NCI-H82 treated with DMSO at 0.1 percent for 48 hours (cell line): ENCODE measurements around the gene ARHGAP26.

ENCODE experiments used
- DNase-seq: peaks from one replicate; lab custom pipeline; 2025; ENCODE audit not compliant: unreplicated experiment; lab: John Stamatoyannopoulos, UW

The ARHGAP26 gene

DNA sequence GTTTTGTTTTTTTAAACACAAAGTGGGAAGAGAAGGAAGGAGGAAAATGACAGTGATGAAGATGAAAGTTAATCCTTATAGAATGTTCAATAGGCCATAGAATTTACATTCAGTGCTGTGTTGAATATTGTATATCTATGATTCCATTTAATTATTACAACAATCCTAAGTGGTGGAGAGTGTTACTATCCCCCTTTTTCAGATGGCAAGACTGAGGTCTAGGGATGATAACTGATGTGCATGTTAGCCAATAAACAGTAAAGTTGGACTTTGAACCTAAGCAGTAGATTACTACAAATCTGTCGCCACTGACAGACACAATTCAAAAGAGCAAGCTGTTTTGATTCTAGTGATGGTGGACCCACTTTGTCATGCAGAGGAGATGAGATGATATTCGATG is 237.9 kb downstream of the ARHGAP26 start:
- no peak for DNase-seq

DNA sequence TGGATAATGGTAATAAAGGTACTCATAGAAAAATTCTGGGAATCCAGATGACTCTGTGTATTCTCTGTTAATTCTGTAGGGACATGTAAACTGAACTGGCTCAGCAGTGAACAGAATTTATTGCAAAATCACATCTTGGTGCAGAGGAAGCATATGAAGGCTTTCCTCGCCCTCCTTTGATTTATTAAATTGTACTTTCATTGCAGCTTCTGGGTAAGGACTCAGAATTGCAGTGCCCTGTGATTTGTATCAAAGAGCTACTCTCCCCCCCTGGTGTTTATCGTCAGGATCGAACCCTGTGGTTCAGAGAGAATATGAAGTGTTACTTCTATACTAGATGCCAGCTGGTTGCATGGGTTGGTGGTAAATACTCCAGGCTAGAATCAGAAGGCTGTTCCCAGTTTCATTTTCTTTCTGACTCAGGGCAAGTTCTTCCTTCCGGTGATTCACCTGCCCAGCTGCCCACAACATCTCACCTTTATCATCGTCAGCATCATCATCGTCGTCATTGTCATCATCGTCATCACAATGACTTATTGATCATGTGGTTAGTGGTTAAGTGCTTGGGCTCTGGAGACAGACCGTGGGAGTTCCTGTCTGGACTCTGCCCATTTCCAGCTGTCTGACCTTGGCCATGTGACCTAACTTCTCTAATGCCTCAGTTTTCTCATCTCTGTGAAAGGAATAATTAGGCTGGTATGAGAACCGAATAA is 238.8 kb downstream of the ARHGAP26 start:
- DNase-seq: no peak

DNA sequence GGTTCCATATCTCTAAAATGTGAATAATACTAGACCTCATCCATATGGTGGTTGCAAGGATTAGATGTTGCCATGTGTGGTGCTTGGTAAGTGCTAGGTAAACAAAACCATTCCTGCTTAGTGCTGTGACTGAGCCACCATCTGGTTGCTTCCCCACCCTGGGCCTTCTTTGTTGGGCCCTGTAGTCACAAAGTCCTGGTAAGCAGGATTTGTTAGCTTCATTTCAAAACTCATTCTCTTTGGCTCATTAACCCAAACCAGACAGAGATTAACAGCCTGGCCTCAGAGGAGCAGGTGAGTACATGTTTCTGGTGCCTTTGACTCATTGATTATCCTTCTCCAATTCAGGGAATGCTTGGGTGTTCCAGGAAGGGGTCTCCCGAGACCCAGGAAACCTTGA is 240.2 kb downstream of the ARHGAP26 start:
- peak; percentile 92 for DNase-seq

DNA sequence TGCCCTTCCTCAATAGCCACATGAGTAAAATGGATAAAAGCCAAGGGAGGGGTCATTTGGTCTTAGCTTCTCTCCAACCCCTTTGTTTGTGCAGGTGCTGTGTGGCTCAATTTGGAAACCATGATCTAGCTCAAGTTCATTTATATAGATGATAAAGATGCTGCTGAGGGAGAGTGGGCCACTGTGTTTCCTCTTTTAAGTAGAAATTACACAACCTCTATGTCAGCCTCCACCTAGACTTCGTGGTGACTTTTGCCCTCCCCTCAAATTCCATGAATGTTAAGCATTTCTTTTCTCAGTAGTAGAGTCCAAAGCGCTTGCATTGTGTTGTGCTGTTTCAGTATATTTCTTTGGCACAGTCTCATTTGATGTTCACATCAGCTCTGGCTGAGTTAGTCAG is 241.4 kb downstream of the ARHGAP26 start:
- DNase-seq: no peak

DNA sequence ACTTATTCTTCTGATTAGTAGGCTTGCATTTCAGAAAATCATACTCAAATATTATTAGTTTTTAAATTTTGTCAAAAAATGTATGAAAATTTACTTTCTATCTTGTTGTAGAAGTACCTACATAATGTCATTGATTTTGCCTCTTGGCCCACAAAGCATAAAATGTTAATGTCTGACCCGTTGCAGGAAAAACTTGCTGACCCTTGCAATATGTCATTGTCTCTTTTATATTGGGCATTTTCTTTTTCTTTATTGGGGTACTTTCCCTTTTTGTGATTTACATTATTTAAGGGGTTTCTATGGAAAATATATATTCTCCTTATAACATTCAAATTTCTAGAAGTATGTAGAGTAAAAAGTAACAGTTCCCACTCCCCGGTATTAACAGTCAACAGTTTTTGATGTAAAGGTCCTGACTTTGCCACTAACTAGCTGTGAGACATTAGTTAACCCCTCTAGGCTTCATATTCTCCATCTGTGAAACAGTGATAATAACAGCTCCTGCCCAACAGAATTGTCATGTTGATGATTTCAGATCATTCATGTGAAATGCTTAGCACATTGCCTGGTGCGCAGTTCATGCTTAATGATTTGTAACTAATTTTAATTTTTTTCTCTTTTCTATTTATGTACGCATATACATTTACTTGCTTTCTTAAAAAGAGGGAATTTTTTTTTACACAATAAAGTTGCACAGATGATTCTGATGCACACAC is 243.2 kb downstream of the ARHGAP26 start:
- DNase-seq: no peak

DNA sequence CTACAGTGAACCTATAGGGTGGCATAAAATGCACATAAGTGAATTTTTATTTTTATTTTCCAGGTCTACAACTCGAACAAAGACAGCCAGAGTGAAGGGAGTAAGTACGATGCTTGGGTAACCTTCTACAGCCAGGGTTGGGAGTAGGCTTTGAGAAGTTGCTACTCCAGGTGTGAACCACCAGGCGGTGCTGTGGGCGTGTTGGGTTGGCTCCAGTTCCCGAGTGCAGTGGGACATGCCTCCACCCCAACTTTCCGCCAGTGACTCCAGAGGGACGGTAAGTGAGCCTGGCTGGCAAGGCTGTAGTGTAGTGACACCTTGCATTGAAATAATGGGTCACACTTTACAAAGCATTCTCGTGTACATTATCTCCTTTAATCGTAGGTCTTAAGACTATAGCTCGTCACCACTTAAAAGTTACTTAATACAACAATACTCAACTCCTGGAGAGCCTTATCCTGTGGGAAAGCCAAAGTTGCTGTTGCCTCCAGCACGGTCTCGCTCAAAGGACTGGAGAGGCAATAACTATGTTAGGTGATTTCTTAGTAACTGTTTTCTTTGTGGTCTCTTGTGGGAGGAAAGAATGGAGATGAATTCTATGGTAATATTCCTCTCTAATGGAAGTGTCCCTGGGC is 244.0 kb downstream of the ARHGAP26 start:
- no peak for DNase-seq

DNA sequence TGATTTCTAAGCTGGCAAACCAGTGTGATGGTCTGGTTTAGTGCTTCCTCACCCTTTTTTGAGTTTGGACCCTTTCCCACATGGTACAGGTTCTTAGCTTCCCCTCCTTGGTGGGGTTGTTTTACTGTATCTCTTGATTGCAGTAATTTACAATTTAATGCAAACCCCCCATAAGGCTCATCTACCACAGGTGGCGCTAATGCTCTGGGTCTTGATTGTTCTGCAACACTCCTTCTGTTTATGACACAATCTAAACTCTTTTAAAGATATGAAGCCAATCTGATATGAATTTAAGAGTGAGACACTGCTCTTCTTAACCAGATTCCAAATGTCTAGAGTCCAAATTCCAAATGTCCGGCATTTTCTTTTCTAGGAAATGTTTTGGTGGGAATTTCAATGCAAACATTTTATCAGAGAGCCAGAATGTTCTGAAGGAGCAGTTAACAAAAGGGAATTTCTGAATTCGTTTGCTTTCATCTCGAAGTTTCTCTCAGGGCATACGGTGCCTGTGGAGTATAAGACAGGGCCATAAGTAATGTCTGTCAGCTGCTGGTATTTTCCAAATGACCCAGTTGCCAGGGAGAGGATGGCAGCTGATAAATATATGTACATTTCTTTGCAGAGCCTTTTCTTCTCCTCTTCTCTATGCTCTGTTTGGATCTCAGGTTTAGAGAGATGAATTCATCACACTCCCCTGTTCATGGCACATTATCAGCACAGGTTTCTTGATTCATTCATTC is 246.8 kb downstream of the ARHGAP26 start:
- peak; percentile 29 for DNase-seq

DNA sequence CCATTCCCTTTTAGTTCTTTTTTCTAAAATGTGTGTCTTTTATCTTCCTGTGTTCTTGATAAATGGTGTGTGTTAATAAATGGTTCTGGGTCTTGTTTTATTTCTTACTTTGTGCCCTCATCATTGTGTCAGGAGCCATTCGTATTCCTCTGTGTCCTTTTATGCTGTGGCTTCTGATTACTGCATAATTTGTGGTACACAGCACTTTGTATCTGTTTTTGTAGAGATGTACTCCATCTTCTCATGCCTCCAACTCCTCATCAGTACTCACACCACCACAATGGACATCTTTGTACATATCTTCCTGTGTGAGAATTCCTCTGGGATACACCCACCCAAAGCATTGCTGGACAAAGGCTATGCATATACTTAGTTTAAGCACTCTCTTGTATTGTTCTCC is 247.4 kb downstream of the ARHGAP26 start:
- no peak for DNase-seq

DNA sequence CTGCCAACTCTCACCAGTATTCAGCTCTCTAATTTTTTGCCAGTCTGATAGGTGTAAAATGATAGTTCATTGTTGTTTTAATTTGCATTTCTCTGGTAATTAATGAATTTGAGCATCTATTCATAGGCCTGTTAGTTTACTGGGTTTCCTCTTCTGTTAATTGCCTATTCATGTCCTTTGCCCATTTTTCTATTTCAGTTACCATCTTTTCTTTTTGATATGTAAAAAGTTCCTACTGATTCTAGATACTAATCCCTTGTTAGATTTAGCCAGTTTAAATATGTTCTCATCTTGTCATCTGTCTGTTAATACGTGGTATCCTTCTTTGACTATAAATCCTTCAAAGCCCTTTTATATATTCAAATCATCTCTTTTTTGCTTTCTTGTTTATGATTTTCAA is 247.8 kb downstream of the ARHGAP26 start:
- no peak for DNase-seq

DNA sequence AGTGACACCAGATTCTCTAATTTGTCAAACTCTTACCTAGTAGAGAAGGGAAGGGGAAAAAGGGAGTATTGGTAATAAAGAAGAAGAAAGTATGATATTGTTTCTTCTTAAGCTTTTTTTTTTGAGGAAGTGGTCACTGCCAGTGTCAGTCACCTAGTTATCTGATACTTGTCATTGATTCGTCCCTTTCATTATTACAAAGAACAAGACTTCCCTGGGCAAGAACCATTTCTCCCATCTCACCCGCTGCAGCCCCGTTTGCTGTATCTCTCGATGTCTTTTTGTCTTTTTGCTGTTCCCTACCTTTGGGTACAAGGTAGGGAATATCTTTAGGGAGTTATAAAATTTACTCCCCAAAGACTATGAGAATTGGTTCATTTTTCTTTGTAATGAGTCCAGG is 249.0 kb downstream of the ARHGAP26 start:
- no peak for DNase-seq

DNA sequence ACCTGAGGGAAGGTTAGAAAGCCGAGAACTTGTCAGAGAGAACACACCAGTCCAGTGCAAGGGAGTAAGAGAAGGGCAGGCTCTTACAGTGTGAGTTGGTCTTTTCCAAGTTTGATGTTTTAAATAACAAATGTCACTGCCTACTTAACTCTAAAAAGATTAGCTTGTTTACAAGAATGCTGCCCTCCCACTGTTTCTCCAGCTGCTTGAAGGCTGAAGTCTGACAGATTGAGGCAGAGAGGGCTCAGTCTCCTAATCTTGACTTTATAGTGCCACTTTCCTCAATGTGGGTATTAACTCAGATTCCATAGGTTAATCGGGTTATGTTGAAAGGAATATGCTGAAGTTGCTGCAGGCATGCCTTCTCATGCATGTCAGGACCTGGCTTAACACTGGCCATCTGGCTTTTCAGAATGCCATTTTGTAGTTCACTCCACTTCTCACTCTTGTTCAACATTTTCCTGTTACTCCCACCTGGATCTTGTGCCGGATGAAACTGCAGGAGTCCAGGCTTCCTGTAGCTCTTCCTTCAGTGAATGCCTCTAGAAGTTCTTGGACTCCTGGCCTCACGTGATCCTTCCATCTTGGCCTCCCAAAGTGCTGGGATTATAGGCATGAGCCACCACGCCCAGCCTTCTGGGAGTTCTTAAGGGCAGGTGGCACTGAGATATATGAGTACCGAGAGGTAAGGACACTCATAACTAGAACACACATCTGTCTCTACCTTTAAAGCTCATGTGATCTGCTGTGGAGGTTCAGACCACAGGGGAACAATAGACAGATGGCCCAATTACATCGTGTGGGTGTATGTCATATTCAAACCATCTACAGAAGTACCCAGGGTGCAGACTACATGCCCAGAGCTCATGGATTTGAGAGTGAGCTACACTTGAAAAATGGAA is 249.7 kb downstream of the ARHGAP26 start:
- peak; percentile 97 for DNase-seq

DNA sequence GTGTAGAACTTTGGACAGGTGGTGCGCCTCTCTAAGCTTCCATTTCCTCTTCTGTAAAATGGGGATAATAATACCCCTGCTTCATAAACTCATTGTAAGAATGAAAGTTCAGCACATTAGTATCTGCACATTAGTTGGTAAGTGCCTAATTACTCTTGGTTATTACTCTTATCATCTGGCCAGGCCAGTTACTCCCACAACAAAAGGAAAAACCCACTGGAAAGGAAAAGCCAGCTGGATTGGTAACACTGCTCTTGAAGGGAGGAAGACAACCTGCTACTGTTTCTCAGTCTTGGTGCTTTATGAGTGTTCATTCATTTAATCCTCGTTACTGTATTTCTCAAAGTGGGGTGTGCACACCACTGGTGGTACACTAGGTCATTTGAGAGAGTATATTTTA is 251.4 kb downstream of the ARHGAP26 start:
- DNase-seq: no peak

DNA sequence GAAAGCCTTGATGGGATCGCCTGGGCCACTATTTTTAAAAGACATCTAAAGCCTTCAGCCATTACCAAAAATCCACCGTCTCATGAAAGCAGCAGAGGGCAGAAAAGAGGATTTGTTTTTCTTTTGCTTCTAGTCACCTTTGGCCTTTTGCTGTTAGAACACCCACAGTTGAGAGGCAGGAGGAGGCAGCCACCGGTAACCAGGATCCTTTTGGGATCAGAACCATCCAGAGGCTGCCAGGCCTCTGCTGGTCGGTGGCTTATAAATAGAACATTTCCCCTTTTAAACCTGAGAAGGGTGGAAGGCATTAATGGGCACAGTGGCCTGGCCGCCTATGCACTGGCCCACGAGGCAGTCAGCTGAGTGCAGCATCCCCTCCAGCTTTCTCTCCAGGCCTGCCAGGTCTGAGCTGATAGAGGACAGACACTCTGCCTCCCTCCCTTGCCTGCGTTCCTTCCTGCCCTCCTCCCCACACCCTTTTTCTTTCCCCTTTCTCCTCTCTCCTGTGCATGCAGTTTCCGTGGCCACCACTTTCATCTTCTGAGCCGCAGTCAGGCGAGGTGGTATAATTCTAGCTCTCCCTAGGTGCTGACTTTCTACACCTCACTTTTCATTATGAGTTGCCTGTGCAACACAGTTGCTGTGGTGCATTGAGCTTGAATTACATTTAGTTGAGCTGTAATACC is 253.4 kb downstream of the ARHGAP26 start:
- DNase-seq: no peak

DNA sequence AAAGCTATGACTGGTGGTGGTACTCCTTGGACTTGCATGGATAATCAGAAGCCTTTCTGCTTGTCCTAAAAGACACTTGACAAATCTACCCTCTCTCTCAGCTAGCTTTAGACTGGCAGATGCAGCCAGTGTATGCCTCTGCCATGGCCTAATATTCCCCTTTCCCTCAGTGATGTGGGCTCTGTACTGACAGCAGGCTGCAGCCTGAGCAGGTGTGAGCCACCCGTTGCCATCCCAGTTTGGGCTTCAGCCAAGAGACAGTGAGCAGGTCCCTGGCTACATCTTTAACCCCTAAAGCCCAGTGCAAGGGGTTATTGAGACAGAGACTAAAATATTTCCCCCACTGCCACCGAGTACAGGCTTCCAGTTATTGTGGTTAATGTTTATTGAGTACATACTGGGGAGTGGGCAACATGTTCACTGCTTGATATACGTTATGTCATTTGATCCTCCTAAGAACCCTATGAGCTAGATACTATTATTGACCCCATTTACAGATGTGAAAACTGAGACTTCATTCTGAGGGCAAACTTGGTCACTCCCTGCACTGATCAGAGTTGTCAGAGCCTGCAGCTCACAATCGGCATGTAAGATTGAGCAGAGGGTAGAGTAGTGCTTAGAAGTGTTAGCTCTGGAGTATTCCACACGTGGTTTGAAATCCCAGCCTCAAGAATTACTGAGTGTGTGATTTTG is 254.2 kb downstream of the ARHGAP26 start:
- DNase-seq: peak; percentile 13

DNA sequence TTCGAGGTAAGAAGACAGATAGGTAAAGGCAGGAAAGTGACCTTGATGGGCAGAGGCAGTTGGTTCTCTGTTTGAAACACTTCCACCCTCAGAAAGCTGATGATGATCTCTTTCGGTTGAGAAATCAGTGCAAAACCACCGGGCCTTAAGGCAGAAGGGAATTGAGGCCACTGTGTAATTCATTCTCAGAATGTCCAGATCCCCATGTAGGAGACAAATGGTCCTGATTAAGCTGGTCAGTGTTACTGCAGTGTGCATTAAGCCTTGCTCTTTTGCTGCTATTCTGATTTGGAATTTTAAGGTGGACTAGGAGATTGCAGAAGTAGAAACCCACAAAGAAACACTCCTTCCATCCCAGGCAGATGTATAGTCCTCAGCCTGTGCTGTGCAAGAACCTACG is 255.2 kb downstream of the ARHGAP26 start:
- no peak for DNase-seq

DNA sequence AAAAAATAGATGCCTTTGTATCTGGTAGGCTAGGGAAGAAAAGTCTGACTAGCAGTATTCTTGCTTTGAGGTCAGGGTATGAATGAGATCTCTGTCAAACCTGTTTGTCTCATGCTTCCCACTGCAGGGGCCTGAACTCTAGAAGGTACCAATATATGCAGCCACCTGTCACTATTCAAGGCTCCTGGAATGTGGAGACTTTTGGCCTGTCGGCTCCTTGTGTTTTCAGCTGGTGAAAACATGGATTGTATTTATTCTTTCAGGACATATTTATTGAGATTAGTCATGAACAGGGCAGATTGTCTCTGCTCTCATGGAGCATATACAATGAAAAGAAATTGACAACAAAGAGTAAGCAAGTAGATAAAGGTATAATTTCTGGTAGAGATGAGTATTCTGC is 255.8 kb downstream of the ARHGAP26 start:
- no peak for DNase-seq

DNA sequence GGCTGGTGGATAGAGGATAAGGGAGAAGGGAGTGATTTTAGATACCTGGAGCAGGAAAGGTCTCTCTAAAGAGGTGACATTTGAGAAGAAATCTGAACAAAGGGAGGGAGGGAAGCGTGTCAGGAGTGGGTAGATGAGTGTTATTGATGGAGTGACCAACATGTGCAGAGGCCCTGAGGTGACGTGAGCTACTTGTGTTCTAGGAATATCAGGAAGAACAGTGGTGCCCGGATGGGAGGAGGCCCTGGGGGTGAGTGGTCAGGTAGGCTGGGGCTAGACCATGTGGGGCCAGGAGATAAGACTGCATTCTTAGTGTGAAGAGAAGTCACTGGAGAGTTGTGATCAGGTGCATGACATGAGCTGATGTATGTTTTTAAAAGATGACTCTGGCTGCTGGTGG is 256.2 kb downstream of the ARHGAP26 start:
- no peak for DNase-seq

DNA sequence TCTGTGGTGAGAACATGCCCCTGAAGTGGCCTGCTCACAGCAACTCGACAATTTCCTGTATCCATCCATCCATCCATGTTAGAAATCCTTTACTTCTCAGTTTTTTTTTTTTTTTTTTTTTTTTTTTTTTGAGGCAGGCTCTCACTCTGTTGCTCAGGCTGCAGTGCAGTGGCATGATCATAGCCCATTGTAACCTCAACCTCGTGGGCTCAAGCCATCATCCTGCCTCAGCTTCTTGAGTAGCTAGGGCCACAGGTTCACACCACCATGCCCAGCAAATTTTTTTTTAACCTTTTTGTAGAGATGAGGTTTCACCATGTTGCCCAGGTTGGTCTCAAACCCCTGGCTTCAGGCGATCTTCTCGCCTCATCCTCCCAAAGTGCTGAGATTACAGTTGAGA is 259.1 kb downstream of the ARHGAP26 start:
- no peak for DNase-seq

DNA sequence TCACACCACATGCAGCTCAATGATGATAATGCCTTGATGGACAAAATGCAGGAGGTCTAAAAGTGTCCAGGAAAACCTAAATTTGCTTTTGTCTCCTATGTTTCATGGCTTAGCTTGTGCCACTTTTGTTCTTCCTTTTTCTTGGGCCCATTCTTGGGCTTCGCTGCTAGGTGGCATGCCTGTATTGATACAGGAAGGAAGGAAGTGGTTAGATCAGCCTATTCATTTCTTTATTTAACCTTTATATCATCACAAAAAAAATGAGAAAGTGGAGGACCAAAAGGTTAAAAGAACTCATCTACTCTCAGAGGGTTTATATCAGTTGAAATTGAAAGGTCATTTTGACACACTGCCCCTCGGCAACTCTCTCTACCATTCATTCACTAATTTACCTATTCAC is 260.2 kb downstream of the ARHGAP26 start:
- no peak for DNase-seq
